HG03175 (cell line): ENCODE results near the gene HIVEP1.

Experiments
- ATAC-seq: cut with Tn5 transposase; IDR thresholded peaks from one replicate; pipeline ENCODE4 v1.9.1; 2021; ENCODE audit warnings: mild to moderate bottlenecking, moderate library complexity; ENCODE audit not compliant: unreplicated experiment

Gene HIVEP1

DNA sequence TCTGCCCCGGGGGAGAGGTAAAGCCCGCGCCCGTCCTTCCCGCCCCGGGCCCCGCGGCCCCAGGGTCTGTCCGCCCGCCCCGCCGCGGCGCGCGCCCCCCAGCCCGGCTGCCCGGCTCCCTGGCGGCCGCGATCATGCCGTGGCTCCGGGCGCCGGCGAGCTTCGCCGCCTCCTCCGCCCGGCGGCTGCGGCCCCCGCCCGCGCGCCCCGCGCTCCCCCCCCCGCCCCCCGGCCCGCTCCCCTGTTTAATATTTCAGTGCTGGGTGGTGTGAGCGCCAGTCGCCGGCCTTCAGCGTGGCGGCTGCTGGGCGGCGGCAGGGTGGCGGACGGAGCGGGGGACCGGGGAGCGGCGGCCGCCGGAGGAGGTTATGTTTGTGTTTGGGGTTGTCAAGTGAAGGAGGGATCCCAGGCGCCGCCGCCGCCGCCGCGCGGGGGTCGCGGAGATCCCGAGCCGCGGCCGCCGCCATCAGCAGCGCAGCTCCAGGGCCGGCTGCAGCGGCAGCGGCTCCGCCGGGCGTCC lies at the start of gene HIVEP1:
Gene HIVEP1 (plus strand): TSS at position 275 of the 520 bp plus-strand sequence. CDS start 3,317 bp downstream, outside the sequence.
- ATAC-seq: peak; percentile 3

DNA sequence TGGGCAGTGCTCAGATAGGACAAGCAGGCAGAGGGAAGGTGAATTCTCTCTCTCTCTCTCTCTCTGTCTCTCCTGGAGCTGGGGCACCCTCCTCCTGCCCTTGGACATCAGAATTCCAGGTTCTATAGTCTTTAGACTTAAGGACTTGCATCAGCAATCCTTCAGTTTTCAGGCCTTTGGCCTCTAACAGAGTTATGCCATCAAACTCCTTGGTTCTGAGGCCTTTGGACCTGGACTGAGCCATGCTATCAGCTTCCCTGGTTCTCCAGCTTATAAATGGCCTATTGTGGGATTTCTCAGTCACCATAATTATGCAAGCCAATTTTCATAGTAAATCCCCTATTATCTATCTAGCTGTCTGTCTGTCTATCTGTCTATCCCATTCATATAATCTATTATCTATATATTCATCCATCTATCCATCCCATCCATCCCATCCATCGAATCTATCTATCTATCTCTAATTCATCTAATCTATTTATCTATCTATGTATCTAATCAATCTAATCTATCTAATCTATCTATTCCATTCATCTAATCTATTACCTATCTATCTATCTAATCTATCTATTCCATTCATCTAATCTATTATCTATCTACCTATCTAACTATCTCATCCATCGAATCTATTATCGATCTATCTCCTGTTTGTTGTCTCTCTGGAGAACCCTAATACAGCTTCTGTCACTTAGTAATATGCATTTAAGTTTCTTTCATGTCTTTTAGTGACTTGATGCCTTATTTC lies 48.2 kb upstream of the HIVEP1 start:
- no peak for ATAC-seq

DNA sequence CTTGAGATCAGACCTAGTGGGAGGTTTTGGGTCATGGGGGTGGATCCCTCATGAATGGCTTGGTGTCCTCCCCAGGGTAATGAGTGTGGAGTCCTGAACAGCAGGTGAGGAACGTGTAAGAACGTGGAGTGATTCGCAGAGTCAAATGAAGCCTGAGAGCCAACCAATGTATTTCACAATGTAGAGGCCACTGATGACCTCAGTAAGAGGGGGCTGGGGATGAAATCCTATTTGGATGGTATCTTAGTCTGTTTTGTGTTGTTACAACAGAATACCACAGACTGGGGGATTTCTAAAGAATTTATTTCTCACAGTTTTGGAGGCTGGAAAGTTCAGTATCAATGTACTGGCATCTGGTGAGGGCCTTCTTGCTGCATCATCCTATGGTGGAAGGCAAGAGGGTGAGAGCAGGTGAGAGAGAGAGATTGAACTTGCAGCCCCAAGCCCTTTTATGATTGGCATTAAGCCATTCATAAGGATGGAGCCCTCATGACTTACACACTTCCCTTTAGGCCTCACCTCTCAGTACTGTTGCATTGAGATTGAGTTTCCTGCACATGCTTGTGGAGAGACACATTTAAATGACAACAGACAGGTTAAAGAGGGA lies 47.3 kb upstream of the HIVEP1 start:
- no peak for ATAC-seq

- ATAC-seq: no peak
Measured at GRCh38 chr6:11965499-11965898, 46.6 kb upstream of the HIVEP1 start.

DNA sequence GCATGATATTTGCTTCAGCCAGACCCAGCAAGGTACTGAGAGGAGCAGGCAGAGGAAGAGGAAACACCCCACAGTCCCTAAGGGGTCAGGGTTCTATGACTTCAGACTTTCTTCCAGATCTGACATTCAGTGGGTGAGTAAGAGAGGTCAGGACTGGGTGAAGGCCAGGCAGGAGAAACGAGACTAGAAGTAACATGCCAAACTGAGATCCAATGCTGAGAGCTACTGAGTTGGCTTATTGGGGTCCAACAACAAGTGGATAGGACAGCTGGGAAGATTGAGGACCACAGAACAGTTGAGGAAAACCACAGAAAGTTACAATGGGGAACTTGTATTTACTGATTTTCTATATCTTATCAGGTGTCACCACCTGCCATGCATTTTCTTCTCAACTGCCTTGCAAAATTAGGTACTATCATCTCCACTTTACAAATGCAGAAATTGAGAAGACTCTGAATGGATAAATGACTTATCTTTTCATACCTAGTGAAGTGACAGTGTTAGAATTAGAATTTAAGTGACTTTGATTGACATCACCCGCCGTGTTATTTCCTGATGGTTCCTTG lies 43.8 kb upstream of the HIVEP1 start:
- ATAC-seq: peak; percentile 71

DNA sequence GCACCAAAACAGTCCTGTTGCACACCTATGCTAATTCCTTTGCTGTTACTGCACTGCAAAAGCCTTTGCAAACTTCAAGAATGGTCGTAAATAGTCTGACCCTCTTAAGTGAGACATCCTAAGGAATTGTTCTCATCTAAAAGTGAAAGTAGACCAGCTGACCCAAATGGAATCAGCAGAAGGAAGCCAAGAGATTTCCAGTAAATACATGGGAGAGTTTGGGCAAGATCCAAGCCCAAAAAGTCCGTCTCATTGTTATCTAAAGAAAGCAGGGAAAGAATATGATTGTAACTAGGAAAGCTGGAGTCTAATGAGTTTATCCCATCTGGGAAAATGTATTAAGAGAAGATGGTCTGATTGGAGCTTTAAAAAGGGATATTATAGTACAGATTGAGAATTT lies 43.0 kb upstream of the HIVEP1 start:
- ATAC-seq: no peak

DNA sequence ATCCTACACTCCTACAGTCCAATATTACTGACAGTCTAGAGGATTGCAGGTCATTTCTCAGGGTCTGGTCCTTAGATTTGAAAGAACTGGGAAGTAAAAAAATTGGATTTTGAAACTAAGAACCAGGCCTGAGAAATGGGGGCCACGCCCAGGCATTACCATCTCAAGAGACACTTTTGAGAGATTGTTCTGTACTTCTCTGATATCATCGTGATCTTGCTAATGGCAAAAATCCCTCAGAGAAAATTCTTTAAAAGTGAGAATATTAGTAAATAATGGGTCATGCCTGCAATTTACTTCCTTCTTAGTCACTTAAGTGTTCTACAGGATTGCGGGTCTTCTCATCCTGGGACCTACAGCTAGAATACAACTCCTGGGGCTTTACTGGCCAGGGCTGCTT lies 42.0 kb upstream of the HIVEP1 start:
- ATAC-seq: no peak

- no peak for ATAC-seq
Measured at GRCh38 chr6:11971154-11971553, 41.0 kb upstream of the HIVEP1 start.

GRCh38 chr6:11972270-11972669 lies 39.8 kb upstream of the HIVEP1 start:
- no peak for ATAC-seq

GRCh38 chr6:11972806-11973205 lies 39.3 kb upstream of the HIVEP1 start:
- no peak for ATAC-seq

DNA sequence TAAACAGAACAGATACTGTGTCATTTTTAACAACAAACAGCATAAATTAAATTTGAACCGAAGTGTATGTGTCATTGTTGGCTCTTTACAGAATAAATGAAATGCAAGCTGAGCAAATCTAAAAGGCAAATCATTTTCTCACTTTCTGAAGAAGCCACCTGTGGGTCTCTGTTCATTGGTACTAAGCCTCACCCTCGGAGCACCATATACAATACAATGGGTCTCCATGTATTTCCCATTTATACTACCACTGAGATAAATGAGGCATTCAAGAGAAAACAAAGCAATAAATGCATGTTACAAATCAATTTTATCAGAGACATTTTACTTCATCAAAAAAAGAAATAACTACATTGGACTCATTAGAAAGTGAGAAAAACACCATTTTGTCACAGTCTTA lies 38.9 kb upstream of the HIVEP1 start:
- no peak for ATAC-seq

DNA sequence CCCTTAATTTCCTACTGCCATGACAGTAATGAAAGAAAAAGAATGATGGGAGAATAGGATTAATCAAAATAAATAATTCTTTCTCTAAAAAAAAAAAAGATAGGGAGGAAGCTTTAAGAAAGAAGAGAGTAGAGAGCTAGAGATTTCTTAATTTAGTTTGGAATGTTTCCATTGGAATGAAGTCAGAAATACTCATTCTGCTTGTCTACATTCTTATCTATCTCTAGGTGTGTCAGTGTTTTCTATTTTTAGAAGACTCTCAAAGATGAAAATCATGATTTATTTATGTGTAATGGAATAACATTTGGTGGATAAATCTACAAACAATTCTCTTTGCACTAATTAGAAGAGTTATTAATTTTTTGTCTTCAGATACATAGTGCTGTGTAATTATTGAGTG lies 38.0 kb upstream of the HIVEP1 start:
- ATAC-seq: no peak

DNA sequence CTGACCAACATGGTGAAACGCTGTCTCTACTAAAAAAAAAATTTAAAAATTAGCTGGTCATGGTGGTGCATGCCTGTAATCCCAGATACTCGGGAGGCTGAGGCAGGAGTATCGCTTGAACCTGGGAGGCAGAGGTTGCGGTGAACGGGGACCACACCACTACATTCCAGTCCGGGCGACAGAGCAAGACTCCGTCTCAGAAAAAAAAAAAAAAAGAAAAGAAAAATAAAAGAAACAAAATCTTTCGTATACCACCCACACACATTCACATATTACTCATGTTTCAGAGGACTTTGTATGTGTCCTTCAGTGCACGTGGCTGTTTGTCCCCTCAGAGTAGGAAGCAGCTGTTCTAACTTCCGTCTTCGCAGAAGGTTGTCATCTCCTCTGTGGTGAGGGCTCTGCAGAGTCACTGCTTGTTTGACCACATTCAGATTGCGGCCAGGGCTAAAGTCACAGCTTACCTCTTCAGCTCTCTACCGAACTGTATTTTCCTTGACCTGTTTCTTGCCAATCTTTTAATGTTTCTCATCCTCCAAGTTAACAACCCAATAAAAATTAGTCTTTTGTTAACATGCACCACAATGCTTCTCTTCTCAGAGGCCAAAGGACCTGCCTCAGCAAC lies 36.6 kb upstream of the HIVEP1 start:
- peak; percentile 97 for ATAC-seq

GRCh38 chr6:11976489-11976888 lies 35.6 kb upstream of the HIVEP1 start:
- no peak for ATAC-seq

GRCh38 chr6:11977193-11977592 lies 34.9 kb upstream of the HIVEP1 start:
- ATAC-seq: no peak

GRCh38 chr6:11977738-11978137 lies 34.4 kb upstream of the HIVEP1 start:
- ATAC-seq: no peak

GRCh38 chr6:11978169-11978987 lies 33.7 kb upstream of the HIVEP1 start:
- no peak for ATAC-seq

GRCh38 chr6:11979866-11980265 lies 32.2 kb upstream of the HIVEP1 start:
- ATAC-seq: no peak

DNA sequence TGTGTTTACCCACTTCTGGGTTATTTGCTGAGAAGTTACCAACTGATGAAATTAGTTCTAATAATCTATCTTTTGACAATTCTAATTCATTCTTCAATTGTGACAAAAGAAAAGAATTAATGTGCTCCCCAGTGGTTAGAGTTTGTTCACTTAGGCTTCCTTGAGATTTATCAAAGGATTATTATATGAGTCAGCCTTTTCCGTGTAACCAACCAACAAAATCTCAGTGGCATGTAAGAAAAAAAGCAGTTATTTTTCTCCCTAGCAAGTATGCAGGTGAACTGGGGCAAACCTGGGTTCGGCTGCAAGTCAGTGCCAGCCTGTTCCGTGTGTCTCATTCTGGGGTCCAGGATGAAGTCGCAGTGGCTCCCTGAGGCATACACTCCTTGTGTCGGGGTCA lies 28.8 kb upstream of the HIVEP1 start:
- ATAC-seq: no peak

DNA sequence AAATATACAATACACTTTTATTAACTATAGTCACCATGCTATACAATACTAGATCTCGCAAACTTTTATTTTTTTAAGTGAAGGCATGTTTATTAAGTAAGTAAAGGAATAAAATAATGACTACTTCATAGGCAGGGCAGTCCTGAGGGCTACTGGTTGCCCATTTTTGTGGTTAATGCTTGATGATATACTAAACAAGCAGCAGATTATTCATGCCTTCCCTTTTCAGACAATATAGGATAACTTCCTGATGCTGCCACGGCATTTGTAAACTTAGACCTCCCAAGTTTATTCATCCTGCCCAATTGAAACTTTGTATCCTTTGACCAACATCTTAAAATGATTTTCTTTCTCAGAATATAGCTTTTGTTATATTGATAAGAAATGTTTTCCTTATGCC lies 24.7 kb upstream of the HIVEP1 start:
- ATAC-seq: no peak

DNA sequence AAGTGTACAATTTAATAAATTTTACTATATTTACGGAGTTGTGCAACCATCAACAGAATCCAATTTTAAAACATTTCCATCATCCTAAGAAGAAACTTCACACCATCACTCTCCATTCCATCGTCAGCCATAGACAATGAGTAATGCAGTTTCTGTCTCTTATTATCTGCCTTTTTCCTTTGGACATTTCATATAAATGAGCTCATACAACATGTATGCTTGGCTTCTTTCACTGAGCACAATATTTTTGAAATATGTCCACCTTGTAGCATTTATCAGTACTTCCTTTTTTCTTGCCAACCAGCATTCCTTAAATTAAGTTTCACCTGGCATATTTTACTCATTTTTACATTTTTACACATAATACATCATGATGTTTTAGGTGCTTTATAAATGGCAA lies 22.7 kb upstream of the HIVEP1 start:
- no peak for ATAC-seq
